Stimulated activated naive CD8-positive, alpha-beta T cell treated with anti-CD3 and anti-CD28 coated beads, Interleukin-15, Interleukin-2, amounts not matched to agents 100 U/mL and 50 U/mL, for 24 hours (primary cell): Measurements from ENCODE around the gene SLC25A36.
A peak's percentile ranks its signal among the peaks of the same experiment; 100 is the strongest.

Experiments used
- ATAC-seq: fragments of 150-1000 bp; cut with Tn5 transposase; one replicate; pipeline ENCODE4 v1.10.0; 2021
- DNase-seq: peaks from one replicate; pipeline ENCODE4 v3.0.0; 2021

The SLC25A36 gene, protein sequence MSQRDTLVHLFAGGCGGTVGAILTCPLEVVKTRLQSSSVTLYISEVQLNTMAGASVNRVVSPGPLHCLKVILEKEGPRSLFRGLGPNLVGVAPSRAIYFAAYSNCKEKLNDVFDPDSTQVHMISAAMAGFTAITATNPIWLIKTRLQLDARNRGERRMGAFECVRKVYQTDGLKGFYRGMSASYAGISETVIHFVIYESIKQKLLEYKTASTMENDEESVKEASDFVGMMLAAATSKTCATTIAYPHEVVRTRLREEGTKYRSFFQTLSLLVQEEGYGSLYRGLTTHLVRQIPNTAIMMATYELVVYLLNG

DNA sequence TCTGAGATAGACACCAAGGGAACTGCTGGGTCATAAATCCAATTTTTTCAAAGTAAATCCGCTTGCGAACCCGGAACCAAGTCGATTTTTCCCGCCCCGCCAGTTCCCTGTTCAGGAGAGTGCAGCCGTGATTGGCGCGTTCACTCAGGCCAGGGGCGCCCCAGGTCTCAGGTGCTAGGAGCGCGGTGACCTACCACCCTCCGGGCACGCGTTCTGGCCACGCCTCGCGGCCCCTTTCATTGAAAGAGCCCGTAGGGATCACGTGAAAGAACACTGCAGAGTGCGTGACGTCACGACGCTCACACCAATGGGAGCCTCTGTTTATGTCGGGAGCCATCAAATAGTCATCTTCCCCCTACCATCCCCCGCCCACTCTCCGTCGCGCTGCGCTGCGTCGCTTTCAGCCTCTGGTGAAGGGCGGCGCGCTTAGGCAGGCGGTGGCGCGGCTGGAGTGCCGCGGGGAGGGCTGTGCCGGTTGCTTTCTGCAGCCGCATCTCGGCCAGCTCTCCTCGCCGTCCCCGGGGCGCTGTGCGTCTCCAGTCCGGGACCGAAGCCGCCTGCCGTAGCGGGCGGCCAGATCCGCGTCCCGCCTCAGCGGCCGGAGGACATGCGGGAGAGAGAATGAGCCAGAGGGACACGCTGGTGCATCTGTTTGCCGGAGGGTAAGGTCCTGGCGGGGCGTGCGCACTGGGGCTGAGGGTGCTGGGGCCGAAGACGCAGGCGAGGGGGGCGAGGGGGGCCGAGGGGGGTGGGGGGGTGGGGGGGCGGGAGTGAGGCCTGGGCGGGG, at the start of gene SLC25A36:
Gene SLC25A36 (plus strand): TSS at position 403 of the 787 bp plus-strand sequence. CDS start 219 bp downstream, at position 622.
- DNase-seq, result peak; percentile 96
- ATAC-seq, result peak; percentile 97

DNA sequence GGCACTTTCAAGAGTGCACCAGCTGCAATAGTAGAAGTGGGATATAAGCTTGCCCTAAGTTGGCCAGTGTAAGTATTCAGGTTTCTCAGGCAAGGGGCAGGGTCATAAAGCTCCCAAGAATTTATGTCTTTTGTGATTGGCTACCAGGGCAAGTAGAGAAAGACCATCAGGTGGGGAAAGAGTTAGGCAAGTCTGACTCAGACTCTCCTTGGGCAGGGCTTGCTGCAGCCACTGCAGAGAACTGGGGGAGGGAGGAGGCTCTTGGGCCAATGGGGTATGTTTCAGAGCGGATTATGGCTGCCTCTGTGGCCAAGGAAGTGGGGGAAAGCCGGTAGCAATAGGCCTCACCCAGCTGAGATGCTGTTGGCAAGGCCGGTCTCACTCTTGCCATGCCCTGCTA, 44.6 kb upstream of the SLC25A36 start:
- DNase-seq (no peak), ATAC-seq (peak; percentile 49)

DNA sequence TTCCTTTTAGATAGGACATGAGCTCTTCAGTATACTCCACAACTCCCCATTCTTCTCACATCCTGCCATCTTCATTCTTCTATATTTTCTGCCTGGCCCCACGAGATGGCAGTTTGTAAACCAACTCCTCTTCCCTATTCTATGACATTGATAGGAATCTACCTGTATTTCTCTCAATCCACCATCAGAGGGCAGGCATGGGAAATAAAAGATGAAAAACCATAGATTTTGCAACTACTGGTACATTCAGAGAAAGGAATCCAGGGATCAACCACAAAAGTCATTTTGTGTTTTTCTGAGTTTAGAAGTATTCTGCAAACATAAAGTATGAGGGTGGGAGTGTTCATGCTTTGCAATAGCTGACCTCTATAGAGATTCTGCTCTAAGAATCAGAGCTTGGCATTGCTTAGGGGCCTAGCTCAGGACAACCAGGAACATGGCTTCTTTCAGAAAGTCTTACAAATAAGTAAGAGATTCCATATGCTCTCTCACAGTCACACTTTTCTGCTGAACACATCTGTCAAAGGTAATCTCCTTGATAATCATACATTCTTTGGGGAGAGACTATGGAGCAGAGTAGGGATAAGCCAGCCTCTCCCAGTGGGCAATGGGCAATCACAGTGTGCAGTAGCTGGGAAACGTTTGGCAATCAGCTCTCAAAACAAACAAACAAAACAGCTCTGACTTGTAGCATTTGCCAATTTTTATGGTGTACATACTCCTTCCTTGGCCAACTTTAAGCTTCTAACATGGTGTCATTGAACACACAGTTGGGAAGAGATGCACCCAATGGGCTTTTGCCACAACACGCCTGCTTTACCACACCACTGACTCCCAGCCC, 43.1 kb upstream of the SLC25A36 start:
- ATAC-seq (no peak), DNase-seq (no peak)

DNA sequence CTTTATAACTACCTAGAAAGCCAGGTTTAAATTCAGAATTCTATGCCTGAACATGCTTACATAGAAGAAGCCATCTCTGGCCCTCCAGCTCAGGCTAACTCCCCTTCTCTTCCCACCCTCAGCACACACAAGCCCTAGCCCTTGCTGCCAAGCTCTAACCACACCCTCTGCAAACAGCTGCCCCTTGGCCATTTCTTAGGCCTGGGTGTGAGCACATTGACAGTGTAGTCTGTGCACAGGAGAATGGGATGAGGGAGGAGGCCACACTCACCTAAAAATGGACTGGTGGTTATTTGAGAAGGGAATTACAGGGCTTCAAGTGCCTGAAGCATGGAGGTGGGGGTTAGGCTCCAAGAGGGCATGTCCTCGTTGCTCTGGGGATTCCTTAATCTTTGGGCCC, 42.3 kb upstream of the SLC25A36 start:
- ATAC-seq, result no peak
- DNase-seq, result no peak

DNA sequence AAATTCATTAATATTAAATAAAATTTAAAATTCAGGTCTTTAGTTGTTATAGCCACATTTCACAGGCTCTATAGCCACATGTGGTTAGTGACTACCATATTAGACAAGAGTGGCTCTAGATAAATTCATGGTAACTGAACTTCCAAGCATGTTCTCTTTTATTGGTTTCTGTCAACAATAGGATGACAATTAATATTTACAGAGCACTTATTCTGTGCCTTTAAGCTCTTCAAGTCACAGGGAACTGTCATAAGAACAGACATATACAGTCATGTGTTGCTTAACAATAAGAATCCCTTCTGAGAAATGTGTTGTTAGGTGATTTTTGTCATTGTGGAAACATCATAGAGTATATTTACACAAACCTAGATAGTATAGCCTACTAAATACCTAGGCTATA, 38.8 kb upstream of the SLC25A36 start:
- no peak for DNase-seq
- ATAC-seq, result no peak

DNA sequence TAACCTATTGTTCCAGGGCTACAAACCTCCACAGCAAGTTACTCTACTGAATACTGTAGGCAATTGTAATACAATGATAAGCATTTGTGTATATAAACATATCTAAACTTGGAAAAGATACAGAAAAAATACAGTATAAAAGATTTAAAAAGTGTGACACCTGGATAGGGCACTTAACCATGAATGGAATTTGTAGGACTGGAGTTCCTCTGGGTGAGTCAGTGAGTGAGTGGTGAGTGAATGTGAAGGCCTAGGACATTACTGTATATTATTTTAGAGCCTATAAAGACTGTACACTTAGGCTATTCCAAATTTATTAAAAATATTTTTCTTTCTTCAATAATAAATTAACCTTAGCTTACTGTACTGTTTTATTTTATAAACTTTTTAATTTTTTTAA, 38.4 kb upstream of the SLC25A36 start:
- ATAC-seq (no peak), DNase-seq (no peak)

DNA sequence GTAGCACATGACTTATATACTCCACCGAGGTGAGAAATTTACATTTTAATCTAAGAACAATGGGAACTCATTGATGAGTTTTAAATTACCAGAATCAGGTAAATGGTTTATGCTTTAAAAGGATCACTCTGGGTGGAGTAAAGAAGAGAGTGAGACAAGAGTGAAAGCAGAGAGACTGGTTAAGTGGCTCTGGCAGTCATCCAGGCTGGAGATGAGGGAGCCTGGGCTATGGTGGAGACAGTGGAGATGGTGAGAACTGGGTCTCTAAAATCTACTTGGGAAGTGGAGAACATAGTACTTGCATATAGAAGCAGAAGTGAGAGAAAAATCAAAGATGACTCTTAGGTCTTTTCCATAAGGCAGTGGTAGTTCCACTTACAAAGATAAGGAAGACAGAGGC, 37.1 kb upstream of the SLC25A36 start:
- no peak for ATAC-seq

DNA sequence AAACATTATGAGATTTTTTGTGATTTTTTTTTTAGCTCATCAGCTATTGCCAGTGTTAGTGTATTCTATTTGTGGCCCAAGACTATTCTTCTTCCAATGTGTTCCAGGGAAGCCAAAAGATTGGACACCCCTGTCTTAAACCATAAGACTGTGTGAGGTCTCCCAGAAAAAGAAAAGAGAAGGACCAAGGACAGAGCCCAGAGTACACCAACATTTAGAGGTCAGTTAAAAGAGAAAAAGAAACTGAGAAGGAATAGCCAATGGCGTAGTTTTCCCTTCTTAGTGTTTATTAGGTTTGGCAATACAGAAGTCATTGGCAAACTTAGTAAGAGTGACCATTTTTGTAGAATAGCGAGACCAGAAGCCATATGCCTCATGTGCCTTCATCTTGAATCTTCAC, 36.1 kb upstream of the SLC25A36 start:
- DNase-seq (no peak), ATAC-seq (no peak)

More for the DNA sequence above, 37.1 kb upstream of the SLC25A36 start:
- no peak for DNase-seq

DNA sequence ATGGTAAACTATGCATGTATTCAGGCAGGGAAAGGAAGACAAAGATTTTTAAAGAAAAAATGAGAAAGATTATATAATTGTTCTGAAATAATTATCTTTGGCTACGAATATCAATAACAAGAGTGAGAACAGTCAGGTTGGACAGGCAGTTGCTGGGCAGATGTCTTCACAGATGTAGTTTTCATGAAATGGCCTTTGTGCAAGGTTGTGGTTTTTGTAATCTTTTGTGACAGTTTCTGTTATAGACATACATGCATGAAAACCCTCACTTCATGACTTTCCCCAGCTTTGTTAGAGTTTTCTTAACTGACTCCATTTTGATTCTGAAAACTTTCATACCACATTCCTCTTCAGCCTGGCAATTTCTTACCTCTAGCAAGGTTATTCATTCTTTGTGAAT, 34.9 kb upstream of the SLC25A36 start:
- ATAC-seq, result no peak
- no peak for DNase-seq

DNA sequence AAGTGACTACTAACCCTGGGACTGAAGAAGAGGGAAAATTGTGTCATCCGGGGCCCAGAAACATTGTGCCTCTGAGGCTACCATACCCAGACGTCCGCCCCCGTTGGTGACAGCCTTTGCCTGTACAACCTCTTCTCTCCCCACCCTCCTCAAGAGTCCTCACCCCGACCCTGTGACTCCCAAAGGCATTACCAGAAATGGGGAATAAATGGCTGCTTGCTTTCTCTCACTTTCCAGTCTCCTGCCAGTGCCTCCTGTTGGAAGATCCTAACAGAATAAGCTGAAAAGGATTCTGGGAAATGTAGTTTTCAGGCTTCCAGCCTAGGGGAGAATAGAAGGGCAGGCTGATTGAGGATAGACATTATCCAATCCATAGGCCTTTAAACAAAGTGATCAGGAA, 30.8 kb upstream of the SLC25A36 start:
- no peak for DNase-seq
- ATAC-seq, result no peak

DNA sequence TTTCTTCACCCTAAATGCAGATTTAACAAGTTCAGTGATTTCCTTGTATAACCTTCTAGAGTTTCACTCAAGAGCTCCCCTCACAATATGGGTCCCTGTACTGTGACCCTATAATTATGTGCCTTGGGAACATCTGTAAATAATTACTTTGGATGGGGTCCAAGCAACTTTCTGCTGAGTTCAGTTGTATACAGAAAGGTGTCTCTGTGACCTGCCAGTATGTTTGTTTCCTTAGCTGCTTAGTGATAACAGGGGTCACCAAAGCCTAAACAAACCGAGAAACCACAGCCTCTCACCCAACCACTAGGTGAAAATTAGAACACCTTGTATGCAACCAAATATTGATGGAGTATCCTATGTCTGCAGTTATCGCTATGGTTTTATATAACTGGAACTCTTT, 29.8 kb upstream of the SLC25A36 start:
- ATAC-seq (no peak), DNase-seq (no peak)

DNA sequence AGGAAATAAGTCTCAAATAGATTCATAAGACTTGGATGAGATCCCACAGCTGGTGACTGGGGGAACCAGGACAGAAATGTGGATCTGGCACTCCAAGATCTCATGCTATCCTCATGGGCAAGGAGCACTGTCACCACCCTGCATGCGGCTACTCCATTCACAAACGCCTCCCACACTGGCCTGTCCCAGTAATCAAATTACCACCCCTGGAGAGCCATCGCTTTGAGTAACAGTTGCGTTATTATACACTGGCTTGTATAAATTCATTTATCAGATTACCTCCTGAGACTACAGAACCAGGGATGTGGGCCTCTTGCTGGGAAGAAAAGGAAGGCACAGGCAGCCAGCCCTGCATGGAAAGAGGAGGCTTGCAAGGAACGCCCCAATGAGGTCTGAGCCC, 27.9 kb upstream of the SLC25A36 start:
- ATAC-seq, result no peak
- no peak for DNase-seq

DNA sequence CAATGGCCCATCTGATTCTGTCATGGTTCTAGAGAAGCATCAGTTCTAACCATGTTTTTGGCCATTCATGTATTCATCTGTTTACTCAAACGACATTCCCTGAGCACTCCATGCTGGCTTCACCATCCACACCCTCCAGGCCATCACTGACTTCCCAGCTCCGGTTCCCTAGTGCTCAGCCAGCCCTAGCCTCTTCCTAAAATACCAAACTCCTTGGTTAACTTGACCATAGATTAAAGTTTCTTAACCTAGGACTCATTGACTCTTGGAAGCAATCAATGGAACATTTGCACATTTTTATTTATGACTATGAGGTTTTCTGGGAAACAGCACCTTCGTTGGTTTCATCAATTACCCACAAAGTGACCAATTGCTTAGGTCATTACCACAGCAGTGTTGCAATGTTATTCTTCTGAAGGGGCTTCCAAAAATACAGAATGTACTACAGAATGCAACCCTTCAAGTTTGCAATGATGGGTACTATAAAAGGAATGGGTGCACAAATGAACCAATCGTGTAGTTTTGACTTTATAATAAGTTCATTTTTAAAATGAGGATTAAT, 27.2 kb upstream of the SLC25A36 start:
- no peak for DNase-seq
- no peak for ATAC-seq

DNA sequence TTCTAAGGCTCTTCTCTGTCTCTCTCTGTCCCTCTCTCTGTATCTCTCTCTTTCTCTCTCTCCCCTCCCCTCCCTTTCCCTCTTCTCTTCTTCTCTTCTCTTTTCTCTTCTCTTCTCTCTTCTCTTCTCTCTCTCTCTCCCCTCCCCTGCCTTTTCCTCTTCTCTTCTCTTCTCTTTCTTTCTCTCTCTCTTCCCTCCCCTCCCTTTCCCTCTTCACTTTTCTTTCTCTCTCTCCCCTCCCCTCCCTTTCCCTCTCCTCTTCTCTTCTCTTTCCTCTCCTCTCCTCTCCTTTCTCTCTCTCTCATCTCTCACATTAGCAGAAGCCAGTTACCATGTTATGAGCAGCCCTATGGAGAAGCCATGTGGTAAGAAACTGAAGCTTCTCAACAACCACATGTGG, 25.0 kb upstream of the SLC25A36 start:
- ATAC-seq (no peak), DNase-seq (no peak)

DNA sequence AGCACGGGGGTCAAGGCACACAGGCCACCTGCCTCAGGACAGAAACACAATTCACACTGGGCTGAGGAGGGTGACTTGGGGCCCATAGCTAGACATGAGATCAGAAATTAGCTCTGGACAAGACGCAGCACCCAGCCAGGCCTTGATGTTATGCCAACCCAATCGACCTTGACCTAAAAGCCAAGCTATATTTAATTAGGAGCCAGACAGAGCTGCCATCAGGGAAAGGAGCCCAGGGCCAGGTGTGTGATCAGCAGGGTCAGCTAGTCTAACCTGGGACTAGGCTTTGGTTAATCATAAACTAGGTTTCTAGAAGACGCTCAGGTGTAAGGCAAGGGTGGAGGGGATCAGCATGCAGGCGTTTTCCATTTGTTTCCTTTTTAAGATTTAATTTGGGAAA, 23.9 kb upstream of the SLC25A36 start:
- ATAC-seq (no peak), DNase-seq (no peak)

DNA sequence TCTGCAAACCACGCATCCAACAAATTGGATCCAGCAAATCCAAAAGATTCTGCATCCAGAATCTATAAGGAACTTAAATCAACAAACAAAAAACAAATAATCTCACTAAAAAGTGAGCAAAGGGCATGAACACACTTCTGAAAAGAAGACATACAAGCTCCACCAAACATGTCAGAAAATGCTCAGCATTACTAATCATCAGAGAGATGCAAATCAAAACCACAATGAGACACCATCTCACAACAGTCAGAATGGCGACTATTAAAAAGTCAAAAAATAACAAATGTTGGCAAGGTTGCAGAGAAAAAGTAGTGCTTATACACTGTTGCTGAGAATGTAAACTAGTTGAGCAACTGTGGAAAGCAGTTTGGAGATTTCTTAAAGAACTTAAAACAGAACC, 21.6 kb upstream of the SLC25A36 start:
- no peak for ATAC-seq

DNA sequence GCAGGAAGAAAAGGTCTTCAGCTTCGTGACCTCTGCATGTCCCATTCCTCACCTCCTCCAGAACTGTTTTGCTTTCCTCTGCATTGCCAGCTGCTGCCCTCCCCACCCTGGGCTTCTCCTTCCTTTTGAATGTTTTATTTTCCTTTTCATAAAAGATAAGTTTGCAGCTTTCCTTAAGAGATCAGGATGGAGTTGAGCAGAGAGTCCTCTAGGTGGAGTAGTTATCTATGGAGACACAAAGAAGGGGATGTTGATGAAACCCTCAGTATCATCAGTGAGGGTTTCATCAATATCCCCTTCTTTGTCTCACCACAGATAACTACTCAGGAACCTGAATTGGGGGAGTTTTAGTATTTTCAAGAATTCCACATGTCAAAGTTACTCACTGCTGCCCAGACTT, 19.0 kb upstream of the SLC25A36 start:
- DNase-seq, result no peak
- ATAC-seq, result no peak

More for the DNA sequence above, 21.6 kb upstream of the SLC25A36 start:
- DNase-seq, result no peak

DNA sequence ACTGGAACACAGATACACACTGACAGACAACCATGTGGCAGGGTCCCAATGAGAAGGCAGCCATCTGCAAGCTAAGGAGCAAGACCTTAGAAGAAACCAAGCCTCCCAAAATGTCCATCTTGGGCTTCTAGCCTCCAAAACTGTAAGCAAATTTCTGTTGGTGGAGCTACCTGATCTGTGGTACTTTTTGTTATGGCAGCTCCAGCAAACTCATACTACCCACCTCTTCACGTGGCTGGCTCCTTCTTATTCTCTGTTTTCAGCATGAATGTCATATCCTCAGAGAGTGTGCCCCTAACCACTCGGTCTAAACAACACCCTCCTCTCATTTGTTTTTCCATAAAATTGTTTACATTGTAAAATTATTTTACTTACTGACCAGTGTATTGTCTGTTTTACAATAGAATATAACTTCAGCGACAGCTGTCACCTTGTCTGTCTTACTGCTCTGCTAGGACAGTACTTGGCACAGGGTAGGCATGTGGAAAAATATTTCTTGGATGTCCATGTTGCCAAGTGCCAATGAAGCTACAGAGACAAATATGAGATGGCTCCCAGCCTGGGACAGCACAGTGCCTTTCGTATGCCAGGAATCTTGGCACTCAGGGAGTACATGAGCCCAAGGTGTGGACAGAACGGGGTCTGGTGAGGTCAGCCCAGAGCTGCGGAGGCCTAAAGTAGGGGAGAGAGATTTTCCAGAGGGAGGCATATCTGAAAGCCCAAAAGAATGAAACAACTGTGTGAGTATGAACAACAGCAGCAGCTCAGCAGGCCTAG, 17.4 kb upstream of the SLC25A36 start:
- DNase-seq (no peak), ATAC-seq (no peak)

DNA sequence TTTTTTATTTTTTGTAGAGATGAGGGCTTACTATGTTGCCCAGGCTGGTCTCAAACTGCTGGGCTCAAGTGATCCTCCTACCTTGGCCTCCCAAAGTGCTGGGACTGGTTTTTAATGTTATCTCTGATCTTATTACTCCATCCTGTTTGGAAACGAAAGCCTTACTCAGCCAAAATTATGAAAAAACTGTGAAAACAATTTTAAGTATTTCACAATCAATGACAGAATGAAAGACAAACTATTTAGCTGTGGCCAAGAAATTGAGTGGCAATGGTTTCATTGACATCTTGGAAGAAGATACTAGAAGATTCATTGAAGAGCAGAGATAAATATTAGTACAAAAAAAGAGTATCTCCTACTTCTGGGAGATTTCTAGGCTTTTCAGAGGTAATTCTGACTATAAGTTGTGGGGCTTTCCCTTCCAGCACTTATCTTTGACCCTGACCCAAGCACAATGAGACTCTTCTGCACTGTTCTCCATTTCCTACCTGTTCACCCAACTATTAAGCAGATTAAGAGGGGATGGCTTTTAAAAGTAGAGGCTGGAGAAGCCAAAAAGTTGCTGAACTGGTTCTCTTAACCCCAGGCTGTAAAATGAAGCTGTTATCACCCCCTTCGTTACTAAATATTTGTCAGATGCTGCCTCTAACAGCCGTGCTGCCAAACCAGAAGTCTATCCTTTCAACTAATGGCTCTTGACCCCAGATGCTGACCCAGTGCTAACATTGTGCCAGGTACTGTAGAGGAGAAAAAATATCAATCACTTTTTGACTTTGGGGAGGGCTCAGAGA, 14.2 kb upstream of the SLC25A36 start:
- no peak for ATAC-seq
- no peak for DNase-seq

DNA sequence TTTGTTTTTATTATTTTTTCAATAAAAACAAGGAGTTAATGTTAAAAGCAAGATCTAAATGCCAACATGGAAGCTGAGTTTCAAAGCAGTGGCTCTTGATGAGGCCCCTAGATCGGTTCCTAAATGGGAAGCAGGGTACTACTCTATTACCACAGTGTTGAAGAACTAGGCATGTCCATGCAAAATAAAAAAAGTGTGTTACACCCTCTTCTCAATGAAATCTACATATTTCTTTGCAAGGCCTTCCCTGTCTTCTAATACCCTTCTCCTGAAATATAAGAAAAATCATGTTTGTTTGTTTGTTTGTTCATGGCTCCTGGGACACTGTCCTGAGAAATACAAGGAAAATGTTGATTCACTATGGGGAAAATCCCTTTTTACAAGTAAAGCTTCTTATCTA, 12.2 kb upstream of the SLC25A36 start:
- no peak for ATAC-seq
- no peak for DNase-seq

DNA sequence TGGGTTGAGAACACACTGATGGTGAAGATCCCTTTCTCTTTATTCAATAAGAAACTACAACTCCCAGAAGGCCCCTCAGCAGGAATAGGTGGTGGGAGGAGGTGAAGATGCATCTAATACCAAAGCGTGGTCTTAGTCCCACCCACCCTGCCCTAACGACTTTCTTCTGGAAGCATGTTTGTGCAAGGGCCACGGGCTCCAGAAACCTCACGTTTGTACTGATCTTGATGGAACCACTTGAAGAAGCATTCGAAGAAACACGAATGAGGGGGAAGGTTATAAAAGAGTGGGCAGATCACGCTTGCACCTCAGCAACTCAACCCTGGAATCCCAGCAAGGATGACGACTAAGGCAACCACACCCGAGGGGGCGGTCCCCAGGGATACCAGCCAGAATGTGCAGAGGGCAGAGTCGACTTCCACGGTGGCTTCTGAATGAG, 10.6 kb upstream of the SLC25A36 start:
- no peak for ATAC-seq
- DNase-seq, result no peak
